ENCODE measurements around the gene C2orf69.
"Not testable (repeated sequence)": the region's sequence is repeated elsewhere in the genome, so short reads cannot be mapped to it uniquely, and the experiment has no call there.

Gene C2orf69

GRCh38 chr2:199911877-199912161, 726 bp downstream of the C2orf69 start:
- peak overlapping the region; percentile 95 for H3K4me3 ChIP-seq (ENCODE audit: control insufficient read depth, low read depth, low read length)
- no peak for TF ChIP-seq CTCF (IDR thresholded peaks at IDR 0.05; ENCODE audit: control insufficient read depth, insufficient read depth, low read depth, low read length, missing control alignments)
- no peak for DNase-seq (ENCODE audit: low read depth)

GRCh38 chr2:199912553-199913114, 1.5 kb downstream of the C2orf69 start:
- peak overlapping the region; percentile 95 for H3K4me3 ChIP-seq (ENCODE audit: control insufficient read depth, low read depth, low read length)
- DNase-seq (ENCODE audit: low read depth) = not testable (repeated sequence)

- DNase-seq (ENCODE audit: low read depth) = no peak
- H3K4me3 ChIP-seq (ENCODE audit: control insufficient read depth, low read depth, low read length) = no peak overlapping the region
- TF ChIP-seq CTCF (IDR thresholded peaks at IDR 0.05; ENCODE audit: control insufficient read depth, insufficient read depth, low read depth, low read length, missing control alignments) = no peak
Observed at GRCh38 chr2:199914372-199914958, 3.4 kb downstream of the C2orf69 start.

- H3K4me3 ChIP-seq (ENCODE audit: control insufficient read depth, low read depth, low read length) = no peak overlapping the region
- no peak for TF ChIP-seq CTCF (IDR thresholded peaks at IDR 0.05; ENCODE audit: control insufficient read depth, insufficient read depth, low read depth, low read length, missing control alignments)
- no peak for DNase-seq (ENCODE audit: low read depth)
Observed at GRCh38 chr2:199916980-199917379, 5.9 kb downstream of the C2orf69 start.

GRCh38 chr2:199922856-199923255, 11.8 kb downstream of the C2orf69 start:
- TF ChIP-seq CTCF (IDR thresholded peaks at IDR 0.05; ENCODE audit: control insufficient read depth, insufficient read depth, low read depth, low read length, missing control alignments) = no peak
- H3K4me3 ChIP-seq (ENCODE audit: control insufficient read depth, low read depth, low read length) = no peak overlapping the region
- DNase-seq (ENCODE audit: low read depth) = no peak

GRCh38 chr2:199923924-199924323, 12.8 kb downstream of the C2orf69 start:
- no peak for TF ChIP-seq CTCF (IDR thresholded peaks at IDR 0.05; ENCODE audit: control insufficient read depth, insufficient read depth, low read depth, low read length, missing control alignments)
- no peak for DNase-seq (ENCODE audit: low read depth)
- H3K4me3 ChIP-seq (ENCODE audit: control insufficient read depth, low read depth, low read length) = no peak overlapping the region

GRCh38 chr2:199926806-199927205, 15.7 kb downstream of the C2orf69 start:
- no peak for TF ChIP-seq CTCF (IDR thresholded peaks at IDR 0.05; ENCODE audit: control insufficient read depth, insufficient read depth, low read depth, low read length, missing control alignments)
- no peak for DNase-seq (ENCODE audit: low read depth)

More at GRCh38 chr2:199926806-199927205, 15.7 kb downstream of the C2orf69 start:
- no peak overlapping the region for H3K4me3 ChIP-seq (ENCODE audit: control insufficient read depth, low read depth, low read length)

Measured in AG09309 (cell line).